Naive thymus-derived CD4-positive, alpha-beta T cell (primary cell): Measurements from ENCODE around the gene ZFYVE28. TPM values are rescaled to one million over a fixed set of nuclear protein-coding genes. Genes with fewer than 3 reads are reported as not detected.

Source experiments
- ATAC-seq: fragments of 150-1000 bp; cut with Tn5 transposase; 2 replicates; pipeline ENCODE4 v1.10.0; 2021; ENCODE audit warnings: mild to moderate bottlenecking, moderate library complexity
- CTCF ChIA-PET: fragments of 350-600 bp; sonication (Branson Sonifier 250); formaldehyde crosslinking; loops from one replicate; lab custom pipeline; 2021; ENCODE audit warnings: antibody characterized with exemption; lab: Charles Lee
- POLR2A ChIA-PET: fragments of 350-600 bp; sonication (Branson Sonifier 250); formaldehyde crosslinking; loops from one replicate; lab custom pipeline; 2021; ENCODE audit warnings: antibody characterized with exemption, inconsistent platforms; lab: Charles Lee
- DNase-seq, 9 donors: peaks; one replicate each; pipeline versions ENCODE4 v3.0.0 to v3.0.0-alpha.2; 2020 to 2022; ENCODE audit warnings: mixed read lengths in 1 of 9
- H3K27ac ChIP-seq: one replicate; pipeline ENCODE4 v1.7.0; 2013; ENCODE audit warnings: mild to moderate bottlenecking, low read depth, low read length, moderate library complexity
- H3K27me3 ChIP-seq, 2 donors: one replicate each; pipeline ENCODE4 v1.7.0; 2013; ENCODE audit warnings: low read length in 2 of 2, mild to moderate bottlenecking in 2 of 2, moderate library complexity in 2 of 2; ENCODE audit not compliant: control insufficient read depth in 2 of 2, insufficient read depth in 2 of 2
- H3K36me3 ChIP-seq, 3 experiments: 1 replicate in 2 of 3; 2 replicates in 1 of 3; pipeline ENCODE4 v1.7.0; 2013; ENCODE audit warnings: low read length in 3 of 3, mild to moderate bottlenecking in 3 of 3, moderate library complexity in 1 of 3; ENCODE audit not compliant: insufficient read depth in 3 of 3, control insufficient read depth in 2 of 3
- H3K4me1 ChIP-seq, 2 donors: one replicate each; pipeline ENCODE4 v1.7.0; 2013; ENCODE audit warnings: low read length in 2 of 2, mild to moderate bottlenecking in 2 of 2, moderate library complexity in 1 of 2; ENCODE audit not compliant: control insufficient read depth in 2 of 2, insufficient read depth in 2 of 2
- H3K4me3 ChIP-seq: 2 replicates; pipeline ENCODE4 v1.7.0; 2013; ENCODE audit warnings: mild to moderate bottlenecking, low read length
- H3K9me3 ChIP-seq, 3 experiments: 1 replicate in 2 of 3; 2 replicates in 1 of 3; pipeline ENCODE4 v1.7.0; 2013; ENCODE audit warnings: low read length in 3 of 3; ENCODE audit not compliant: control insufficient read depth in 2 of 3
- H3K27ac Mint-ChIP-seq, 9 donors: one replicate each; pipeline ENCODE4 v1.8.0; 2020 to 2022; ENCODE audit warnings: mixed read lengths in 9 of 9, mild to moderate bottlenecking in 8 of 9, moderate library complexity in 5 of 9, inconsistent platforms in 2 of 9
- H3K27me3 Mint-ChIP-seq, 5 donors: one replicate each; pipeline ENCODE4 v1.8.0; 2021 to 2022; ENCODE audit warnings: mixed read lengths in 5 of 5, mild to moderate bottlenecking in 1 of 5
- H3K36me3 Mint-ChIP-seq, 5 donors: one replicate each; pipeline ENCODE4 v1.8.0; 2020 to 2022; ENCODE audit warnings: mixed read lengths in 5 of 5, mild to moderate bottlenecking in 3 of 5, inconsistent platforms in 1 of 5
- H3K4me1 Mint-ChIP-seq, 7 donors: one replicate each; pipeline ENCODE4 v1.8.0; 2020 to 2022; ENCODE audit warnings: mixed read lengths in 7 of 7, mild to moderate bottlenecking in 3 of 7, inconsistent platforms in 1 of 7
- H3K4me3 Mint-ChIP-seq, 10 donors: one replicate each; pipeline ENCODE4 v1.8.0; 2020 to 2022; ENCODE audit warnings: mild to moderate bottlenecking in 10 of 10, mixed read lengths in 10 of 10, moderate library complexity in 6 of 10, inconsistent platforms in 2 of 10
- H3K9me3 Mint-ChIP-seq, 11 donors: one replicate each; pipeline ENCODE4 v1.8.0; 2020 to 2022; ENCODE audit warnings: mixed read lengths in 11 of 11, mild to moderate bottlenecking in 4 of 11, inconsistent platforms in 1 of 11, moderate library complexity in 1 of 11
- intact Hi-C, 2 donors: fragments of 100-400 bp; cut with micrococcal nuclease; formaldehyde crosslinking; loops; one replicate each; pipeline ENCODE4 v1.15.1; 2023
- polyA plus RNA-seq, 2 donors: library from polyadenylated mRNA; unstranded; fragments of 300-500 nt; fragmentation: Illumina TruSeq; gene quantifications; one replicate each; pipeline ENCODE4 v1.2.3, GENCODE V29; 2021
- total RNA-seq, 6 experiments: library from RNA in 5 of 6; stranded (reverse) in 5 of 6; gene quantifications; 1 replicate in 5 of 6; 2 replicates in 1 of 6; pipeline ENCODE4 v1.2.3 and lab custom pipeline; 2021 to 2026

ZFYVE28 gene
- total and polyA plus RNA-seq, 7 experiments from 2014 or later, result 6.1 to 26.5 (median 15.9) TPM

GRCh38 chr4:2461246-2461960, 43.0 kb upstream of the ZFYVE28 start:
- POLR2A ChIA-PET, result no interaction called here
- Mint-ChIP-seq H3K27ac (peak overlapping the region in 1 of 9 donors; percentile 45), H3K27me3 (peaks cover 0 to 38% (median 7%) of the 10 kb centered on the region in 5 donors), H3K4me3 (peak overlapping the region; percentile 65 to 85 (median 80)), H3K4me1 (peaks cover 6 to 16% (median 10%) of the 10 kb centered on the region in 7 donors), H3K9me3 (no peaks in the 10 kb centered on the region), H3K36me3 (no peaks in the 10 kb centered on the region)
- H3K4me1 ChIP-seq, result peaks cover 0 to 5% of the 10 kb centered on the region in 2 donors
- CTCF ChIA-PET, result interaction anchor here (0.6 to 1.8 kb wide), 4 partner anchors 57 to 241 kb away, joined by 3 to 12 read pairs (median 4); no protein-coding TSS in a partner anchor
- H3K4me3 ChIP-seq, result no peak overlapping the region
- intact Hi-C loops, result no loop called here
- DNase-seq (no peak), ATAC-seq (no peak)
- H3K9me3 ChIP-seq, result no peaks in the 10 kb centered on the region
- H3K27ac ChIP-seq, result no peak overlapping the region
- no peaks in the 10 kb centered on the region for H3K27me3 ChIP-seq
- H3K36me3 ChIP-seq, result no peaks in the 10 kb centered on the region

GRCh38 chr4:2459589-2460349, 41.3 kb upstream of the ZFYVE28 start:
- Histone ChIP-seq H3K27ac (no peak overlapping the region), H3K4me3 (no peak overlapping the region), H3K9me3 (no peaks in the 10 kb centered on the region), H3K27me3 (no peaks in the 10 kb centered on the region), H3K36me3 (no peaks in the 10 kb centered on the region), H3K4me1 (peaks cover 0 to 5% of the 10 kb centered on the region in 2 donors)
- Mint-ChIP-seq H3K27me3 (peaks cover 0 to 38% (median 7%) of the 10 kb centered on the region in 5 donors), H3K4me1 (peaks cover 6 to 16% (median 10%) of the 10 kb centered on the region in 7 donors), H3K36me3 (no peaks in the 10 kb centered on the region), H3K9me3 (no peaks in the 10 kb centered on the region), H3K4me3 (peak overlapping the region in 2 of 10 donors; percentile 12 to 38), H3K27ac (peak overlapping the region in 1 of 9 donors; percentile 25)
- intact Hi-C loops, result no loop called here
- CTCF ChIA-PET, result interaction anchor here (0.5 kb wide), 1 partner anchor 46 kb away, joined by 7 read pairs; no protein-coding TSS in a partner anchor
- DNase-seq (no peak), ATAC-seq (no peak)
- POLR2A ChIA-PET, result interaction anchor here (0.6 to 1.5 kb wide), 2 partner anchors 9 to 14 kb away, joined by 4 to 5 read pairs; partner anchors contain the start of gene RNF4

DNA sequence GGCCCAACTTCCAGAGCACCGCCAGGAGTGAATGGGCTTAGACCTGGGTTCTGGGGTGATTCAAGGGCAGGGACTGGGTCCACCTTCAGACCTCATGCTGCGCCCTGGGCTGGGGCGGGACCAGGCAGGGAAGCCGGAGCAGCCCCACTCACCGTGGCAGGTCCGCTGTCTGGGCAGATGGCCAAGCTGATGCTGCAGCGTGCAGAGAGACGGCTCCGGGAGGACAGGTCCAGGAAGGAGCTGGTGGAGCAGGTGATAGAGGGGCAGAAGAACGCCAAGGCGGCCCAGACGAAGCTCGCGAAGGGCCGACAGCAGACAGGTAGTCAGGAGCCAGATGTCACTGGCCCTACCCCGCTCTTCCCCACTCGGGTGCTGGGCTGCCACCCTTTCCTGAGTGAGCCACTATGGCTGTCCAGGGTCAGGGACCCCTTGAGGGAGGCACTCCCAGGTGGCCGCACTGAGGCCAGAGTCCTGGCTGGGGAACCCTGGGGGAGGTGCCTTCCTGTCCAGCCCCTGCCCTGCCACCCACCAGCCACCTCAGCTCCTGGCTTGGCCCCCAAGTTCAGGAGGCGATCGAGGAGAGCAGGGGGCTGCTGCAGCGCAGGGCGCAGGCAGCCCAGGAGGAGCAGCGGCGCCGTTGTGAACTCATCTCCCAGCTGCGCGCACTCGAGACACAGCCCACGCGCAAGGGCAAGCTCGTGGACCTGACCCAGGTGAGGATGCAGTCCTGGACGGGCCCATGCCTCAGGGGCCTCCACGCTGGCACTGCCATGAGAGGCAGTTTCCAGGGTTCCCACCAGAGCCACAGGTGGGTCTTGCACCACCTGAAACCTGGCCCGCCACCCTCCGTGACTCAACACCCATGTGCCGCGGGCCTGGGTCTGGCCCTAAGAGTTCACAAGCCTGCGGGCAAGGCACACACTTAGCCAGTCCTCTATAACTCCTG, 40.4 kb upstream of the ZFYVE28 start:
- peaks cover 6 to 16% (median 9%) of the 10 kb centered on the region in 7 donors for H3K4me1 Mint-ChIP-seq
- Histone ChIP-seq H3K36me3 (no peaks in the 10 kb centered on the region), H3K4me1 (peaks cover 0 to 5% of the 10 kb centered on the region in 2 donors), H3K27me3 (no peaks in the 10 kb centered on the region), H3K27ac (no peak overlapping the region), H3K9me3 (no peaks in the 10 kb centered on the region), H3K4me3 (no peak overlapping the region)
- peak overlapping the region in 1 of 10 donors; percentile 38 for H3K4me3 Mint-ChIP-seq
- ChIA-PET CTCF (interaction anchor here (0.5 kb wide), 1 partner anchor 47 kb away, joined by 7 read pairs; no protein-coding TSS in a partner anchor), POLR2A (interaction anchor here (0.6 to 1.5 kb wide), 2 partner anchors 10 to 15 kb away, joined by 4 to 5 read pairs; partner anchors contain the start of gene RNF4)
- intact Hi-C loops, result no loop called here
- no peak overlapping the region for H3K27ac Mint-ChIP-seq
- no peaks in the 10 kb centered on the region for H3K9me3 Mint-ChIP-seq
- H3K27me3 Mint-ChIP-seq, result peaks cover 0 to 36% (median 7%) of the 10 kb centered on the region in 5 donors
- DNase-seq (no peak), ATAC-seq (no peak)
- no peaks in the 10 kb centered on the region for H3K36me3 Mint-ChIP-seq

DNA sequence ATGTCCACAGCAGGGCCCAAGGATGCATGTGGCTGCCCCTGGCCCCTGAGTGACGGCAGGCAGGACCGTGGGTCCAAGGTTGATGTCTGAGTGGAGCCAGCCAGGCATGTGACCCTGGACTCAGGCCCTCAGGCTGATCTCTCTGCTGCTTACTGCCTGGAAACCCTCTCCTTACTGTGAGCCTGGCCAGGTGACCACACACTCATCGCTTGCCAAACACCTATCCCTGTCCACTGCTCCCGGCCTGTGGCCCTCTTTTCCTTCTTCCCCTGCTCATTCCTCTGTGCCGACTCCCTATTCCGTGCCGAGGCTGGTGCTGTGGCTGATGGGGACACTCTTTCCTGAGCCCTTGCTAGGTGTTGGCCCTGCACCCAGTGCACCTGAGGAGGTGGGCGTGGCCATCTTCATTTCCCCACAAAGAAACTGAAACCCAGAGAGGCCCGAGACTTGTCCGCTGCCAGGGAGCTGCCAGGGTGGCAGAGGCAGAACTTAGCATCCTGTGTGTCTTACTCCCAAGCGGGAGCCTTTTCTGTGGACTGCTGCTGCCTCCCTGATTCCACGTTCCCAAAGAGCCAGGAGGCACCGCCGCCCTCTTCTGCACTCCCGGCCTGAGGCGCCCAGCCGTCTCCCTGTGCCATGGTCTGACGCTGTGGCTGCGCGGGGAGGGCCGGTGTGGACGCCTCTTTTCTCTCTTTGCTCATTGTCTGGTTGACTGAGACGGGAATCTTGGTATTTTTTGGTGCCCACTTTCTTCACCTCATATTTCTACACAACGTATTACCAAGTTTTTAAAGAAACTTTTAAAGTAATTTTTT, 39.2 kb upstream of the ZFYVE28 start:
- Histone ChIP-seq H3K4me1 (no peaks in the 10 kb centered on the region), H3K27me3 (no peaks in the 10 kb centered on the region), H3K4me3 (no peak overlapping the region), H3K36me3 (no peaks in the 10 kb centered on the region), H3K9me3 (no peaks in the 10 kb centered on the region), H3K27ac (no peak overlapping the region)
- Mint-ChIP-seq H3K4me3 (peak overlapping the region in 1 of 10 donors; percentile 57), H3K4me1 (peaks cover 0 to 9% (median 7%) of the 10 kb centered on the region in 7 donors), H3K27me3 (peaks cover 0 to 26% (median 6%) of the 10 kb centered on the region in 5 donors), H3K9me3 (no peaks in the 10 kb centered on the region), H3K27ac (no peak overlapping the region), H3K36me3 (no peaks in the 10 kb centered on the region)
- ChIA-PET POLR2A (no interaction called here), CTCF (no interaction called here)
- intact Hi-C loops, result no loop called here
- no peak for DNase-seq
- no peak for ATAC-seq

DNA sequence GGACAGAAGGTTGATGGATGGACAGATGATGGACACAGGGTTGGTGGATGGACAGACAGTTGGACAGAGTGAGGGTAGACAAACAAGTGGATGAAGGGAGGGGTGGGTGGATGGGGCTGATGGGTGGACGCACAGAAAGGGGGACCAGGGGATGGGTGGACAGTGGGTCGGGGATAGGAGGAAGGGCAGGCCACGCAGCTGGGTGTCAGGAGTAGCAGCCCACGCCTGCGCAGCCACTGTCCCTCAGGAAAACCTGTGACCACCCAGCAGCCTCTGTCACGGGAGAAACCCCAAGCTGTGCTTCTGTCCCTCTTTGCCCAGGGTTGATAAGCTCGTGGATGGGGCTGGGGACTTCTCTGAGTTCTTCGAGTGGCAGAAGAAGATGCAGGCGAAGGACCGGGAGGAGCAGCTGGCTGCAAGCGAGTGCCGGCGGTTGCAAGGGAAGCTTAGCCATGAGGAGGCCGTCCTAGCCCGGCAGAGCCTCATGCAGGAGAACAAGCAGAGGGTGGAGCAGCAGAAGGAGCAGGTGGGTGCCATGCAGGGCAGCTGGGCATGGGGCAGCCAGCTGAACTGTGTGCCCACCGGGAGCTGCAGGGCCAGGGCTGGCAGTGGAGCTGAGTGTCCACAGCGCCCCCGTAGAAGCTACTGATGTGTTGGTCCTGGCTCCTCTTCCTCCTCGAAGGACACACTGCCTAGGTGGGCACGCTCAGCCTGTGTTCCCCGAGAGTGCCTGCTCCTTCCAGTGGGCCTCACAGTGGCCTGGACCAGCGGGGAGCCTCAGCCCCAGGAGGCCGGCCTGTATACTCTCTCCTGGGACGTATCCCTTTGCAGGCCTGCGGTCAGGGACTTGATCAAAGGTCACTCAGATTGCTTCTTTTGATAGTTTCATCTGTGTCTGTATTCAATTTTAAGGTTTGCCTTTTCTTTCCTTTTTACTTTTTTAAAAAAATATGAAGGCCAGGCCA, 33.7 kb upstream of the ZFYVE28 start:
- H3K27ac Mint-ChIP-seq, result peak overlapping the region in 1 of 9 donors; percentile 37
- CTCF ChIA-PET, result interaction anchor here (0.6 kb wide), 1 partner anchor 11 kb away, joined by 4 read pairs; no protein-coding TSS in a partner anchor
- no peaks in the 10 kb centered on the region for H3K4me1 Mint-ChIP-seq

More for the DNA sequence above, 33.7 kb upstream of the ZFYVE28 start:
- Mint-ChIP-seq H3K36me3 (no peaks in the 10 kb centered on the region), H3K9me3 (no peaks in the 10 kb centered on the region), H3K4me3 (no peak overlapping the region), H3K27me3 (no peaks in the 10 kb centered on the region)
- H3K27me3 ChIP-seq, result no peaks in the 10 kb centered on the region
- DNase-seq, result no peak
- H3K36me3 ChIP-seq, result no peaks in the 10 kb centered on the region
- intact Hi-C loops, result no loop called here
- H3K9me3 ChIP-seq, result no peaks in the 10 kb centered on the region
- peak; percentile 16 for ATAC-seq
- no peaks in the 10 kb centered on the region for H3K4me1 ChIP-seq
- no peak overlapping the region for H3K27ac ChIP-seq
- POLR2A ChIA-PET, result interaction anchor here (0.7 kb wide), 1 partner anchor 1350 kb away, joined by 3 read pairs; no protein-coding TSS in a partner anchor
- no peak overlapping the region for H3K4me3 ChIP-seq
